Fibroblast of the aortic adventitia (primary cell): Measurements from ENCODE around the gene KATNAL2. TPM values are rescaled to one million over a fixed set of nuclear protein-coding genes. Genes with fewer than 3 reads are reported as not detected.

Experiments used
- DNase-seq: peaks from one replicate; pipeline ENCODE4 v3.0.0-alpha.2; 2010; ENCODE audit warnings: low read depth
- H3K4me3 ChIP-seq: 2 replicates; pipeline ENCODE4 v1.5.1; 2011; ENCODE audit warnings: low read depth, mild to moderate bottlenecking, control low read depth, low read length, moderate library complexity
- total RNA-seq: library from RNA; depleted of rRNA; stranded (reverse); fragments of >200 nt; gene quantifications from 2 replicates; pipeline ENCODE4 v1.2.3, GENCODE V29; 2012; ENCODE audit warnings: low replicate concordance
- TF ChIP-seq, protein P1 (sequence below): IDR thresholded peaks from 2 replicates; pipeline ENCODE4 v1.5.1; 2011; ENCODE audit warnings: mild to moderate bottlenecking, low read length, control low read depth, inconsistent platforms; ENCODE audit not compliant: insufficient read depth

KATNAL2 gene
- total RNA-seq, 1 donor, result 2.7 TPM

DNA sequence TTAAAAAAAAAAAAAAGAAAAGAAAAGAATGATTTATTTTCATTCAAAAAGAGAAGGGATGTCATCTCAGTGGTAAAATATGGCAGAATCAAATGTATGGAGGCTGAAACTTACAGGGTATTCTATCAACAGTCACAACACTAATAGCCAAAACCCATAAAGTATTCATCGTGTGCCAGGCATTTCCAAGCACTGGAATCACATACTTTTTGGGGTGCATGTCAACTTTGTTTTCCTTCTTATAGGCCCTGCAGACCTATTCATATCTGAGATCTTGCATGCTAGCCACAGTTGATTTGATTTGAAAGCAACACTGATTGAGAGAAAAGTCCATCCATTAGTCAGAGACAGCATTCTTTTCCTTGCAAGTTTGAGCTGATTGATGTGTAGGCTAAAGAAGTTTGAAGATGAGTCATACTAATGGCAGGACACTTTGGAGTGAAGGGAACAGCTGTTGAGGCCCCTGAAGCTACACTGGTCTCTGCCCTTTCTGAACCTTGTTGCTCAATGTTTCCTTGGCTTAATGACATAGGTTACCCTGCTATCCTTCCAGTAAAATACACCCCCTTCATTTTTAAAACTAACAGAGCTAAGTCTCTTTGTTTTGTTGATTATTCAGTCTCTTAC, 22.0 kb downstream of the KATNAL2 start:
- DNase-seq, result peak; percentile 32
- TF ChIP-seq, protein P1, sequence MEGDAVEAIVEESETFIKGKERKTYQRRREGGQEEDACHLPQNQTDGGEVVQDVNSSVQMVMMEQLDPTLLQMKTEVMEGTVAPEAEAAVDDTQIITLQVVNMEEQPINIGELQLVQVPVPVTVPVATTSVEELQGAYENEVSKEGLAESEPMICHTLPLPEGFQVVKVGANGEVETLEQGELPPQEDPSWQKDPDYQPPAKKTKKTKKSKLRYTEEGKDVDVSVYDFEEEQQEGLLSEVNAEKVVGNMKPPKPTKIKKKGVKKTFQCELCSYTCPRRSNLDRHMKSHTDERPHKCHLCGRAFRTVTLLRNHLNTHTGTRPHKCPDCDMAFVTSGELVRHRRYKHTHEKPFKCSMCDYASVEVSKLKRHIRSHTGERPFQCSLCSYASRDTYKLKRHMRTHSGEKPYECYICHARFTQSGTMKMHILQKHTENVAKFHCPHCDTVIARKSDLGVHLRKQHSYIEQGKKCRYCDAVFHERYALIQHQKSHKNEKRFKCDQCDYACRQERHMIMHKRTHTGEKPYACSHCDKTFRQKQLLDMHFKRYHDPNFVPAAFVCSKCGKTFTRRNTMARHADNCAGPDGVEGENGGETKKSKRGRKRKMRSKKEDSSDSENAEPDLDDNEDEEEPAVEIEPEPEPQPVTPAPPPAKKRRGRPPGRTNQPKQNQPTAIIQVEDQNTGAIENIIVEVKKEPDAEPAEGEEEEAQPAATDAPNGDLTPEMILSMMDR, result no peak
- H3K4me3 ChIP-seq, result no peak overlapping the region

- no peak overlapping the region for H3K4me3 ChIP-seq
- peak; percentile 9 for DNase-seq
- TF ChIP-seq, protein P1, result no peak
Observed at GRCh38 chr18:46939998-46940571, 22.7 kb downstream of the KATNAL2 start.

- TF ChIP-seq, protein P1, result no peak
- H3K4me3 ChIP-seq, result no peak overlapping the region
- DNase-seq, result no peak
Observed at GRCh38 chr18:46942646-46943045, 25.2 kb downstream of the KATNAL2 start.

DNA sequence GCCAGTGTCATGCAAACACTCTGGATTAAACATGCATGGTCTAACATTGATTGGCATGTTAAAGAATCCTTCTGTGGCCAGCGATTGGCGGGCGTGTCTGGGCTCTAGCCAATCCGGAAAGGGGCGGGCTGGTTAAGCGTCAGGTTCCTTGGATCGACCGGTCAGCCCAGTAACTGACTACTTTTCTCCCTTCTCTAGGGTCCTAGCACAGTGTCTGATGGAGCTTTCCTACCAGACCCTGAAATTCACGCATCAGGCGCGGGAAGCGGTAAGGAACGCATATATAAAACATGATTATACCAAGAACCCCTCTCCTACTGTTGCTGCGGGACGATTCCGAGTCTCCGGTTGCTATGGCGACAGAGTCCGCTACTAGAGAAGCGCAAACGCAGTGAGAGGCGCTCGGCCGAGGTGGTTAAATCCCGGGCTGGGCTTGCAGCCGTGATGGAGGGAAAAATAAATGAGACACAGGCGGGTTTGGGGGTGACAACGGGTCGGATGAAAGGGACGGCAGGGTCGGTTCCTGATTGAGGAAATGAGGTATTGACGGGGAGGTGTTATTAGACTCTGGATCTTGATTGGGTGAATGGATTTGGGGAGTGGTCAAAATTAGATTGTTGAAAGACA, 29.4 kb downstream of the KATNAL2 start:
- TF ChIP-seq, protein P1, result no peak

GRCh38 chr18:46950064-46950656, 32.8 kb downstream of the KATNAL2 start:
- peak; percentile 5 for DNase-seq
- TF ChIP-seq, protein P1, result no peak
- H3K4me3 ChIP-seq, result no peak overlapping the region

More for the DNA sequence above, 29.4 kb downstream of the KATNAL2 start:
- peak; percentile 63 for DNase-seq
- peak overlapping the region; percentile 66 for H3K4me3 ChIP-seq

GRCh38 chr18:46953195-46953594, 35.8 kb downstream of the KATNAL2 start:
- H3K4me3 ChIP-seq, result no peak overlapping the region
- no peak for DNase-seq
- TF ChIP-seq, protein P1, result no peak
